K562 (cell line): ENCODE data around the gene NR6A1. TPM values are rescaled to one million over a fixed set of nuclear protein-coding genes. Genes with fewer than 3 reads are reported as not detected.

Experiments used
- BCLAF1 ChIP-seq, 2 experiments: fragments of 450-650 bp in 1 of 2; IDR thresholded peaks; 2 replicates each; pipeline ENCODE4 v1.6.1; 2011 to 2017; ENCODE audit warnings: low read depth in 2 of 2, antibody characterized with exemption in 1 of 2, borderline replicate concordance in 1 of 2, low read length in 1 of 2, mild to moderate bottlenecking in 1 of 2, mixed read lengths in 1 of 2; ENCODE audit not compliant: control insufficient read depth in 1 of 2
- C11orf30 ChIP-seq: fragments of 450-650 bp; IDR thresholded peaks from 2 replicates; pipeline ENCODE4 v1.6.1; 2016; ENCODE audit warnings: low read depth, mild to moderate bottlenecking
- JUNB ChIP-seq: fragments of 450-650 bp; formaldehyde crosslinking; conservative IDR thresholded peaks from 2 replicates; pipeline ENCODE4 v1.4.0; 2020; ENCODE audit warnings: mild to moderate bottlenecking
- SMARCC2 ChIP-seq: fragments of 450-650 bp; IDR thresholded peaks from 2 replicates; pipeline ENCODE4 v1.6.1; 2017; ENCODE audit warnings: antibody characterized with exemption, moderate library complexity, mild to moderate bottlenecking, low read depth
- VEZF1 ChIP-seq: fragments of 200-800 bp; sonication (Bioruptor generic); IDR thresholded peaks from 2 replicates; pipeline ENCODE4 v1.6.1; 2017; ENCODE audit warnings: missing genetic modification characterization, missing compliant biosample characterization
- polyA plus RNA-seq, 8 experiments: library from polyadenylated mRNA; depleted of rRNA in 4 of 8; stranded (reverse) in 5 of 8; unstranded in 3 of 8; fragments of >200 nt; fragmentation: Nextera tagmentation in 2 of 8; fragmentation: Illumina TruSeq in 1 of 8; extraction: Ambion mirVana in 2 of 8; extraction: Trizol in 1 of 8; gene quantifications; 2 replicates each; pipeline versions ENCODE4 v1.2.1 to v1.2.3, GENCODE V29; 2011 to 2014; ENCODE audit warnings: inconsistent platforms in 1 of 8, missing spikeins in 1 of 8
- total RNA-seq, 7 experiments: library from RNA; depleted of rRNA in 6 of 7; stranded (reverse); fragments of >200 nt in 6 of 7; fragmentation: Illumina TruSeq in 2 of 7; extraction: Trizol in 2 of 7; gene quantifications; 2 replicates each; pipeline versions ENCODE4 v1.2.1 to v1.2.3, GENCODE V29; 2011 to 2021; ENCODE audit warnings: low replicate concordance in 1 of 7

NR6A1 gene
- total and polyA plus RNA-seq, 9 of the 15 experiments (the other 6 are each of a cell fraction or from before 2014, with no cell fraction given), result 9.7 to 55.4 (median 28.3) TPM

GRCh38 chr9:124500028-124500795 is 270.9 kb downstream of the NR6A1 start (continued):
- no peak for TF ChIP-seq BCLAF1 (IDR thresholded peaks at IDR 0.05; ENCODE audit: borderline replicate concordance in 1 of 2, control insufficient read depth in 1 of 2, low read depth in 2 of 2, low read length in 1 of 2)
- no peak for TF ChIP-seq JUNB (CRISPR knock-in tag)
- TF ChIP-seq C11orf30, result no peak
- no peak for TF ChIP-seq VEZF1 (CRISPR knock-in tag)
- TF ChIP-seq SMARCC2, result no peak
